Tibial nerve (tissue), 4 donors: Measurements from ENCODE around the gene HSF4. TPM values are rescaled to one million over a fixed set of nuclear protein-coding genes. Genes with fewer than 3 reads are reported as not detected.

Source experiments
- DNase-seq, 2 donors: peaks; one replicate each; pipeline ENCODE4 v3.0.0-alpha.2; 2019; ENCODE audit warnings: low spot score in 2 of 2
- H3K27ac ChIP-seq, 4 donors: fragments of 200-600 bp; sonication (generic) in 3 of 4; one replicate each; pipeline ENCODE4 v1.5.1; 2017 to 2019; ENCODE audit warnings: mild to moderate bottlenecking in 1 of 4
- H3K27me3 ChIP-seq, 2 donors: fragments of 200-600 bp; sonication (generic) in 1 of 2; one replicate each; pipeline versions ENCODE4 v1.5.1 to v1.6.0; 2017 to 2019
- H3K36me3 ChIP-seq, 3 donors: fragments of 200-600 bp; sonication (generic); one replicate each; pipeline ENCODE4 v1.5.1; 2018 to 2019
- H3K4me1 ChIP-seq, 4 donors: fragments of 200-600 bp; sonication (generic) in 3 of 4; one replicate each; pipeline ENCODE4 v1.5.1; 2017 to 2019
- H3K4me3 ChIP-seq, 4 donors: fragments of 200-600 bp; sonication (generic) in 3 of 4; one replicate each; pipeline ENCODE4 v1.5.1; 2017 to 2019; ENCODE audit warnings: mild to moderate bottlenecking in 1 of 4, moderate library complexity in 1 of 4
- H3K9me3 ChIP-seq, 4 donors: fragments of 200-600 bp; sonication (generic) in 3 of 4; one replicate each; pipeline ENCODE4 v1.5.1; 2017 to 2019
- CTCF ChIP-seq, 5 experiments: fragments of 200-600 bp in 3 of 5; fragments of 450-650 bp in 2 of 5; sonication (generic) in 3 of 5; IDR thresholded peaks; one replicate each; pipeline ENCODE4 v1.5.1; 2016 to 2019; ENCODE audit warnings: antibody characterized with exemption in 5 of 5, mild to moderate bottlenecking in 3 of 5, moderate library complexity in 2 of 5
- EP300 ChIP-seq, 2 donors: sonication (generic); formaldehyde crosslinking; IDR thresholded peaks; one replicate each; pipeline ENCODE4 v1.6.1; 2017; ENCODE audit warnings: antibody characterized with exemption in 2 of 2, mild to moderate bottlenecking in 1 of 2
- POLR2A ChIP-seq, 2 donors: fragments of 450-650 bp; IDR thresholded peaks; one replicate each; pipeline ENCODE4 v1.6.1; 2017; ENCODE audit warnings: antibody characterized with exemption in 2 of 2, mild to moderate bottlenecking in 2 of 2, moderate library complexity in 2 of 2
- WGBS, 2 donors: methylation state at CpG; one replicate each; pipeline ENCODE4 v1.1.5; 2018; 5-methylcytosine and 5-hydroxymethylcytosine counted together
- total RNA-seq, 4 donors: library from RNA; depleted of rRNA; stranded (reverse); fragments of >200 nt; gene quantifications; one replicate each; pipeline ENCODE4 v1.1.0, GENCODE V29; 2016

HSF4 gene
- total RNA-seq, 4 donors from 2014 or later, result 103 to 167 (median 153) TPM

DNA sequence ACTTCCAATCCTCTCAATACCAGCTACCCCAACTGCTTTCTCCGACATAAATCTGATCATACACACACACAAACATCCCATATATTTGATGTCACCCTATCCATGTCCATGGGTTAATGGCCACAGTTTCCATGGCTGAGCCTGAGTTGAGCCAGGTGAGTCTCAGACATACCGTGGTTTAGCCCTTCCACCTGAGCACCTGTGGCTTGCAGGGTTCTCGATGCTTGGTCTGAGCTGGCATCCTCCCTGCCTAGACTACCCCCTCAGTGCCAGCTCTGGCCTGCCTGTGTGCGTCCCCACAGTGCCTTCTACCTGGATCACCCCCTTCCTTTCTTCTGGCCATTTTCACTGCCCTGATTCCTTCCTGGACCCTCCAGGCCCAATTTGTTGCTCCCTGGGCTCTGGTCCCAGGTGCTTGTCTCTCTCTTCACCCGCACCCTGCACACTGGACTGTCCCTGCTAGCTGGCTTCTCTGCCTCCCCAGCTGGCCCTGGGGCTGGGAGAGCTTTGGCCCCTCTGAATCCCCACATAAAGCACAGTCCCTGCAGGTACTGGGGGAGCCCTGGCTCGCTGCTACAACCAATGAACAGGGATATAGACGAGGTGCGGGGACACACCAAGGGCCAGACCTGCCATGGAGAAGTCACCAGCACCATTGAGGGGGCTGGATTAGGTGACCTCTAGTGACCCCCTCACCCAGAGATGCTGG is 41.7 kb downstream of the HSF4 start:
- peaks cover 0 to 93% (median 0%) of the 10 kb centered on the region in 3 donors for H3K36me3 ChIP-seq

DNA sequence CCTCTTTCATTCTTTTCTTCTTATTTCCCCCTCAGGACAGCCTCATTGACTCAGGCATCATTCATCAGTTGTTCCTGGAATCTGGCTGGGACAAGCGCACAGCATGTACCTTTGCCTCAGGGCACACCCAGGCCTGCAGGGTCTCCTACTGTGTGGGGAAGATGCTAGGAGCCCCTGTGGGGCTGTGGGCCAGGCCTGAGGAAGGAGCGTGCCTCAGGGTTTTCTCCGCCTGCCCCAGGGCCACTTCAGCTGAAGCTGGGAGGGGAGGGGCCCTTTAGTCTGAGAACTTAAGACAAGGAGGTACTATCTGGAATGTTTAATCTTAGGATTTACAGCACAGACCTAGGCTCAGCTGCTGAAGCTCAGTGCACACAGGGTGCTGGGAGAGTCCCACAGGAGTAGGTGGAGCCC is 42.3 kb downstream of the HSF4 start:
- Histone ChIP-seq H3K36me3 (peaks cover 0 to 92% (median 0%) of the 10 kb centered on the region in 3 donors), H3K4me3 (no peak overlapping the region), H3K4me1 (no peaks in the 10 kb centered on the region), H3K27ac (no peak overlapping the region), H3K9me3 (no peaks in the 10 kb centered on the region), H3K27me3 (no peaks in the 10 kb centered on the region)
- TF ChIP-seq EP300 (IDR thresholded peaks at IDR 0.05) (no peak), POLR2A (IDR thresholded peaks at IDR 0.05) (no peak), CTCF (IDR thresholded peaks at IDR 0.05) (no peak)
- WGBS, 2 donors, result 74 to 84% methylated on average over 3 of the region's 3 CpGs
- DNase-seq, result no peak

More for the DNA sequence above, 41.7 kb downstream of the HSF4 start:
- no peak overlapping the region for H3K27ac ChIP-seq
- H3K27me3 ChIP-seq, result no peaks in the 10 kb centered on the region
- 88 to 89% methylated on average over 8 of the region's 8 CpGs for WGBS, 2 donors
- H3K4me1 ChIP-seq, result no peaks in the 10 kb centered on the region
- H3K9me3 ChIP-seq, result no peaks in the 10 kb centered on the region
- no peak overlapping the region for H3K4me3 ChIP-seq
- DNase-seq, result no peak
- TF ChIP-seq CTCF (IDR thresholded peaks at IDR 0.05) (no peak), POLR2A (IDR thresholded peaks at IDR 0.05) (no peak), EP300 (IDR thresholded peaks at IDR 0.05) (no peak)

DNA sequence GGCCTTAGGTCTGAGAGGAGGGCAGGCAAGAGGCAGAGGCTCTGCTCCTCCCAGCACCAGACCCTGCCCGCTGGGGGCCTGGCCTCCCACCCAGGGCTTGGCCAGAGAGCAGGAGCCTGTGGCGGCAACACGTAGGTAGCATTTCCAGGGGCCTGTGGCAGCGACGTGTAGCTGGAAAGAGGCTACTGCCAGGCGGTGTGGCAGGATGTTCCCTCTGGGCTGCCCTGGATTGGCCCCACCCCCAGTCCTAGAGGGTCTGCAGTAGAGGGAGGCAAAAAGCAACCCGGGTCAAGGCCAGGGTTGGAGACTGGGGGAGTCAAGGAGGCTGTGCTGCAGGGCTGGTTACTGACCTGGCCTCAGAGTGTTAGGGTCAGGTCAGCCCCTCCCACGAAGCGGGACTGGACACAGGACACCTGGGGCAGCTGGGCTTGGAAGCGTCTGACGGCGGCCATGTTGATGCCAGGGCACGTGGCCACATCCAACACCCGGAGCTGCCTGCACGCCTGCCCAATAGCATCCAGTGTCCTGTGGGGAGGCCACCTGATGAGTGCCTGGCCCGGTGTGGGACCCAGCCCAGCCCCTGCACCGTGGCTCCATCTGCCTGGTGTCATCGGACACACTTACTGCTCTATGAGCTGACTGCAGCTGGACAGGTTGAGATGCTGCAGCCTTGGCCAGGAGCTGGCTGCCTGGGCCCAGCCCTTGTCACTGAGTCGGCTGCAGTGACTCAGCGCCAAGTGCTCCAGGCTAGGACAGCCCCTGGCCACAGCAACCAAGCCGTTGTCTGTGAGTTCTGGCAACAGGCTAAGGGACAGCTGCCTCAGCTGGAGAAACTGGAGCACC is 42.9 kb downstream of the HSF4 start:
- no peak for TF ChIP-seq POLR2A (IDR thresholded peaks at IDR 0.05)
- Histone ChIP-seq H3K9me3 (no peaks in the 10 kb centered on the region), H3K27me3 (no peaks in the 10 kb centered on the region), H3K4me1 (no peaks in the 10 kb centered on the region), H3K27ac (no peak overlapping the region), H3K36me3 (peaks cover 0 to 88% (median 0%) of the 10 kb centered on the region in 3 donors), H3K4me3 (no peak overlapping the region)
- WGBS, 2 donors, result 71 to 73% methylated on average over 15 to 16 of the region's 21 CpGs
- no peak for DNase-seq

GRCh38 chr16:67208154-67208896 is 43.8 kb downstream of the HSF4 start:
- no peaks in the 10 kb centered on the region for H3K9me3 ChIP-seq
- WGBS, 2 donors, result 91 to 93% methylated on average over 8 to 9 of the region's 11 CpGs
- H3K27ac ChIP-seq, result no peak overlapping the region
- no peak for TF ChIP-seq EP300 (IDR thresholded peaks at IDR 0.05)
- TF ChIP-seq CTCF (IDR thresholded peaks at IDR 0.05), result no peak
- no peak for TF ChIP-seq POLR2A (IDR thresholded peaks at IDR 0.05)
- H3K4me3 ChIP-seq, result no peak overlapping the region
- DNase-seq, result no peak
- H3K27me3 ChIP-seq, result no peaks in the 10 kb centered on the region
- H3K36me3 ChIP-seq, result peaks cover 0 to 86% (median 0%) of the 10 kb centered on the region in 3 donors
- no peaks in the 10 kb centered on the region for H3K4me1 ChIP-seq

- WGBS, 2 donors, result 80 to 84% methylated on average over 8 of the region's 8 CpGs
- H3K27me3 ChIP-seq, result no peaks in the 10 kb centered on the region
Measured at GRCh38 chr16:67209565-67209964, 45.0 kb downstream of the HSF4 start.

More at GRCh38 chr16:67209565-67209964, 45.0 kb downstream of the HSF4 start:
- H3K4me1 ChIP-seq, result no peaks in the 10 kb centered on the region
- H3K36me3 ChIP-seq, result peaks cover 0 to 86% (median 0%) of the 10 kb centered on the region in 3 donors
- H3K9me3 ChIP-seq, result no peaks in the 10 kb centered on the region
- TF ChIP-seq POLR2A (IDR thresholded peaks at IDR 0.05) (no peak), EP300 (IDR thresholded peaks at IDR 0.05) (no peak), CTCF (IDR thresholded peaks at IDR 0.05) (no peak)
- H3K4me3 ChIP-seq, result no peak overlapping the region
- no peak overlapping the region for H3K27ac ChIP-seq
- DNase-seq, result no peak
